OCI-LY3 (cell line): Measurements from ENCODE around the gene RASIP1.
"Not testable (repeated sequence)": the region's sequence is repeated elsewhere in the genome, so short reads cannot be mapped to it uniquely, and the experiment has no call there.

Experiments
- H2AFZ ChIP-seq: fragments of 200-600, 300-600 bp; shearing (Covaris generic); 2 replicates; pipeline ENCODE4 v1.6.0; 2014; ENCODE audit warnings: antibody characterized with exemption, low read depth, low read length
- H3K27ac ChIP-seq: fragments of 200-600, 300-600 bp; sonication (generic); 2 replicates; pipeline ENCODE4 v1.5.1; 2014; ENCODE audit warnings: mild to moderate bottlenecking, low read length, moderate library complexity, mixed read lengths
- H3K27me3 ChIP-seq: fragments of 200-600, 300-600 bp; sonication (generic); 2 replicates; pipeline ENCODE4 v1.6.1; 2014; ENCODE audit warnings: low read depth, low read length, mixed read lengths
- H3K36me3 ChIP-seq: fragments of 200-600, 300-600 bp; sonication (generic); replicated peaks from 2 replicates; pipeline ENCODE3; 2014; ENCODE audit warnings: low read depth, low read length, mixed read lengths
- H3K4me1 ChIP-seq: fragments of 300-600, 200-600 bp; sonication (generic); 2 replicates; pipeline ENCODE4 v1.6.1; 2014; ENCODE audit warnings: low read length, mixed read lengths
- H3K4me2 ChIP-seq: fragments of 200-600, 300-600 bp; sonication (generic); 2 replicates; pipeline ENCODE4 v1.6.1; 2014; ENCODE audit warnings: low read length, mixed read lengths
- H3K4me3 ChIP-seq: fragments of 300-600, 200-600 bp; sonication (generic); 2 replicates; pipeline ENCODE4 v1.5.1; 2014; ENCODE audit warnings: antibody characterized with exemption, mild to moderate bottlenecking, low read length, moderate library complexity
- H3K79me2 ChIP-seq: fragments of 300-600, 200-600 bp; shearing (Covaris generic); 2 replicates; pipeline ENCODE4 v1.6.1; 2014; ENCODE audit warnings: mild to moderate bottlenecking, low read length, mixed read lengths
- H3K9ac ChIP-seq: fragments of 300-600, 200-600 bp; shearing (Covaris generic); 2 replicates; pipeline ENCODE4 v1.6.0; 2014; ENCODE audit warnings: mild to moderate bottlenecking, low read length, moderate library complexity
- H3K9me3 ChIP-seq: fragments of 200-600, 300-600 bp; shearing (Covaris generic); 2 replicates; pipeline ENCODE4 v1.6.1; 2014; ENCODE audit warnings: low read length, mixed read lengths; ENCODE audit not compliant: insufficient read depth
- H4K20me1 ChIP-seq: fragments of 200-600, 300-600 bp; sonication (generic); 2 replicates; pipeline ENCODE4 v1.6.1; 2016; ENCODE audit warnings: low read length, mixed read lengths; ENCODE audit not compliant: insufficient read depth
- EZH2phosphoT487 ChIP-seq: fragments of 200-600 bp; shearing (Covaris generic); IDR thresholded peaks from 2 replicates; pipeline ENCODE4 v1.6.1; 2018; ENCODE audit warnings: antibody characterized with exemption, mixed run types, low read depth
- TF ChIP-seq, protein P1 (sequence below): fragments of 200-600, 300-600 bp; sonication (generic); IDR thresholded peaks from 2 replicates; pipeline ENCODE4 v1.5.1; 2014; ENCODE audit warnings: antibody characterized with exemption, low read length, low read depth

The RASIP1 gene

DNA sequence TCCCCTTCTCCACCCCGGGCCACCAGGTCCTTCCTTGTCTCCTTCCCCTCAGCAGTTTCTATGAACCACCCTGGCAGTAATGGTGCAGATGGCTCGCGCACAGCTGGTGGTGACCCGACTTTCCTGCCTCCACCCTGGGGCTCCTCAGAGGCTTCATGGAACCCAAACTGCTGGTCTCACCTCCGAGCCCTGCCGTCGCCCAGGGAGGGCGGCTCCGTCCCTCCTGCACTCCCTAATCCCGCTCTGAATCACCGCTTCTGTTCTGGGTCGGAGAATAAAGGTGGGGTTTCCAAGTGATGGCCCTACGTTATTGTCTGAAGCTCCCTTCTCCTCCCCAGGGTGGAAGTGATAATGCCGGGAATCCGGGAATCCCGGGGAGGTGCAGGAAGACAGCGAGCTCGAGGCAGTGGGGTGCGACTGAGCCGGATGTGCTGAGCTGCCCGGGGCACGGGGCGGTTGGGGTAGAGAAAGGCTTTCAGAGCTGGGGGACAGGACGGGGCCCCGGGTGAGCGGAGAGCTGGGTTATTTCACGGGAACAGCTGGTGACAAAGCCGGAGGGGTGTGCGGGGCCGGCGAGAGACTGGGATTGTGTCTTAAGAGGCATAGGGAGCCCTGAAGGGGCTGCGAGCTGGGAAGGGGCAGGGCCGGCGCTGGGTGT is 43.9 kb downstream of the RASIP1 start:
- Histone ChIP-seq H4K20me1 (no peaks in the 10 kb centered on the region), H3K27ac (no peak overlapping the region), H3K4me3 (no peak overlapping the region), H3K27me3 (no peaks in the 10 kb centered on the region), H3K4me2 (no peak overlapping the region), H3K4me1 (no peaks in the 10 kb centered on the region), H3K79me2 (no peaks in the 10 kb centered on the region), H3K9ac (no peak overlapping the region), H3K9me3 (no peaks in the 10 kb centered on the region), H2AFZ (no peak overlapping the region), H3K36me3 (no peaks in the 10 kb centered on the region)
- TF ChIP-seq, protein P1, sequence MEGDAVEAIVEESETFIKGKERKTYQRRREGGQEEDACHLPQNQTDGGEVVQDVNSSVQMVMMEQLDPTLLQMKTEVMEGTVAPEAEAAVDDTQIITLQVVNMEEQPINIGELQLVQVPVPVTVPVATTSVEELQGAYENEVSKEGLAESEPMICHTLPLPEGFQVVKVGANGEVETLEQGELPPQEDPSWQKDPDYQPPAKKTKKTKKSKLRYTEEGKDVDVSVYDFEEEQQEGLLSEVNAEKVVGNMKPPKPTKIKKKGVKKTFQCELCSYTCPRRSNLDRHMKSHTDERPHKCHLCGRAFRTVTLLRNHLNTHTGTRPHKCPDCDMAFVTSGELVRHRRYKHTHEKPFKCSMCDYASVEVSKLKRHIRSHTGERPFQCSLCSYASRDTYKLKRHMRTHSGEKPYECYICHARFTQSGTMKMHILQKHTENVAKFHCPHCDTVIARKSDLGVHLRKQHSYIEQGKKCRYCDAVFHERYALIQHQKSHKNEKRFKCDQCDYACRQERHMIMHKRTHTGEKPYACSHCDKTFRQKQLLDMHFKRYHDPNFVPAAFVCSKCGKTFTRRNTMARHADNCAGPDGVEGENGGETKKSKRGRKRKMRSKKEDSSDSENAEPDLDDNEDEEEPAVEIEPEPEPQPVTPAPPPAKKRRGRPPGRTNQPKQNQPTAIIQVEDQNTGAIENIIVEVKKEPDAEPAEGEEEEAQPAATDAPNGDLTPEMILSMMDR, result no peak
- TF ChIP-seq EZH2phosphoT487, result no peak

DNA sequence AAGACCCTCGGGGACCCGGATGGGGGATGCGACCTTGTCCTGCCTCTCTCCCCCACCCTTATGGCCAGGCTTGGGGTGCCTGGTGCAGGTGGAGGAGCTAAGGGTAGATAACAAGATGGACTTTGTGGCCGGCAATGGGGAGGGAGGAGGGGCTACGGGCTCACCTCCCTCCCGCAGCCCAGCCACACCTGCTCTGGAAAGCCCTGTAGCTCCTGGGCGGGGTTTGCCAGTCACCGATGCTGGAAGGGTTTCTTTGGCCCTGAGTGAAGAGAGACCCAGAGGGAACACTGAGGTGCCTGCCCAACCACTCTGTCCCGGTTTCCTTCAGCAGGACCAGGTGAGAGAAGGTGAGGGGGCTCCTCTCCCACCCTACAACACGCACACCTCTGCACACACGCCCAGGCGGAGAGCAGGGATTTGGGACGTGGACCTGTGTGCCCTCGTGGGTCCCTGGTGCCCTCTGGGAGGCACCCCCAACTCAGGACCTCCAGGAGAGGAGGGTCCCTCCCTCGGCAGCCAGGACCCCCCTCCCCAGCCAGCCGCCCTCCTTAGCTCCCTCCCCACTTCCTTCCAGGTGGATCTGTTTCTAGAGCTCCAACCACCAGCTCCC is 44.6 kb downstream of the RASIP1 start, which contains the start of gene FUT2:
TSS of gene FUT2 (plus strand) at position 229 of the 610 bp plus-strand sequence. CDS start 6,986 bp downstream, outside the sequence.
- H3K79me2 ChIP-seq, result no peaks in the 10 kb centered on the region
- H3K9me3 ChIP-seq, result no peaks in the 10 kb centered on the region
- H3K27me3 ChIP-seq, result no peaks in the 10 kb centered on the region
- H3K27ac ChIP-seq, result no peak within 1 kb of the TSS
- no peaks in the 10 kb centered on the region for H3K36me3 ChIP-seq
- no peaks in the 10 kb centered on the region for H3K4me1 ChIP-seq
- H3K9ac ChIP-seq, result no peak within 1 kb of the TSS
- H4K20me1 ChIP-seq, result no peaks in the 10 kb centered on the region
- H2AFZ ChIP-seq, result no peak within 1 kb of the TSS
- no peak within 1 kb of the TSS for H3K4me2 ChIP-seq
- H3K4me3 ChIP-seq, result no peak within 1 kb of the TSS
- no peak for TF ChIP-seq EZH2phosphoT487
- TF ChIP-seq, protein P1, result no peak

DNA sequence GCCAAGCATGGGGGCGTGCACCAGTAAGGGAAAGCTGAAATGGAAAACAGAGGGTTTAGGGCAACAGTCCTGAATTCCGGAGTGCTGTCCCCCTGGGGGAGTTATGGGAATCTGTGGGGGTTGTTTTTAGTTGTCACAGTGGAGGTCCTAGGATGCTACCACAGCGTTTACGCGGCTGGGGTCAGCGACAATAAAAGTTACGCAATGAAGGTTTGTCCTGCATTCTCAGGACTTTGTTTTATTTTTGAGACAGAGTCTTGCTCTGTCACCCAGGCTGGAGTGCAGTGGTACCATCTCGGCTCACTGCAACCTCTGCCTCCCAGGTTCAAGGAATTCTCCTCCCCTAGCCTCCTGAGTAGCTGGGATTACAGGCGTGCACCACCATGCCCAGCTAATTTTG is 46.8 kb downstream of the RASIP1 start:
- not testable (repeated sequence) for H2AFZ ChIP-seq, H3K27me3 ChIP-seq, H3K27ac ChIP-seq, H3K4me2 ChIP-seq, H4K20me1 ChIP-seq, H3K36me3 ChIP-seq, H3K4me3 ChIP-seq, H3K79me2 ChIP-seq, H3K9ac ChIP-seq, H3K9me3 ChIP-seq, H3K4me1 ChIP-seq

DNA sequence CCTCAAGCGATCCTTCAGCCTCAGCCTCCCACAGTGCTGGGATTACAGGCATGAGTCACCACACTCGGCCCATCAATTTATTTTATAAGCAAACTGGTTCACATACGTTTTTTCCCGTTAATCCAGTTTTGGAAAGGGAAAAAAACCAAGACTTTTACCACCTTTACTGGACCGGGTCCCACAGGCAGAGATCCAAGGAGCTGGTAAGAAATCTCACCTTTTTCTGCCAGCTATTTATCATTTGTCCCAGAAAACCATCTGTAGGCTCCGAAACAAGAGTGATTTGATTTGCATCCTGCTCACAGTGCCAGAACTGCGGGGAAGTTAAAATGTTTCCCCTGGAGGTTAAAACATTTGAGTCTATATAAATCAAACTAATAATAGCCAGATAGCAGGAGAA is 51.0 kb downstream of the RASIP1 start:
- no peaks in the 10 kb centered on the region for H3K36me3 ChIP-seq
- H3K4me3 ChIP-seq, result no peak overlapping the region
- H3K27me3 ChIP-seq, result no peaks in the 10 kb centered on the region
- no peak overlapping the region for H3K27ac ChIP-seq
- no peak overlapping the region for H2AFZ ChIP-seq
- H3K9me3 ChIP-seq, result no peaks in the 10 kb centered on the region
- H3K79me2 ChIP-seq, result no peaks in the 10 kb centered on the region
- H4K20me1 ChIP-seq, result no peaks in the 10 kb centered on the region
- no peak overlapping the region for H3K9ac ChIP-seq
- H3K4me2 ChIP-seq, result peak overlapping the region; percentile 15
- TF ChIP-seq, protein P1, result no peak
- no peak for TF ChIP-seq EZH2phosphoT487
- peaks cover 3% of the 10 kb centered on the region; the same call in 1 of the 2 replicates for H3K4me1 ChIP-seq
